RKO (cell line): ENCODE results near the gene ZNF717.
"Not testable (repeated sequence)": the region's sequence is repeated elsewhere in the genome, so short reads cannot be mapped to it uniquely, and the experiment has no call there.

ENCODE experiments used
- DNase-seq: peaks from one replicate; pipeline ENCODE4 v3.0.0-alpha.2; 2016; ENCODE audit warnings: low spot score

Gene ZNF717

DNA sequence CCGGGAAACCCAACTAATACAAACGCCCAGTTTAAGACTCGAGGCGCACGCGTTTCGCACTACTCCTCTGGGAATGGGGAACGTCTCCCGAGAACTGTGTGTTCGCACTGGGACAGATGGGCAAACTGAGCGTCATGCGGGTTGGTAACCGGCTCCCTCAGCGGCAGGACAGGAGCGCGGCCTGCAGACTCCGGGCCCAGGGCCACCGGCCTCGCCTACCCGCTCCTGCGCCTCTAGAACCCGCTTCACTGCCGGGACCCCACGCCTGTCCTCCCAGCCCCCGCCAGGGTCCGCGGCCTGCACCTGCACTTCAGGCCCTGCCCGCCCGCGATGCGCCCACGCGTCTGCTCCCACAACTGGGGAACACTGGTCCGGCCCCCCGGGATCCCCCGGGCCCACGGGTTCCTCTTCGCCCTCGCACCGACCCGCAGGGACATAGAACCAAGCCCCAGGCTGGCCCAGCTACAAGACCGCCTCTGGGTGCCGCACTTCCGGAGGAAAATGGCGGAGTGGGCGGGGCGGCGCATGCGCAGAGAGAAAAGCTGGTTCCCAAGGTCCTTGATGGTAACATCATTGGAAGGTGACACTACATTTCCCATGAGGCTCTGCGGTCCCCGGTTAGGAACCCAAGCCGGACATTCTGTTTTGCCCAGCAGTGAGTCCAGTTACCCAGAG, at the start of gene ZNF717:
Gene ZNF717 (minus strand): TSS at position 469 of the 675 bp plus-strand sequence. CDS start 2,187 bp downstream, outside the sequence.
- DNase-seq: peak; percentile 63

DNA sequence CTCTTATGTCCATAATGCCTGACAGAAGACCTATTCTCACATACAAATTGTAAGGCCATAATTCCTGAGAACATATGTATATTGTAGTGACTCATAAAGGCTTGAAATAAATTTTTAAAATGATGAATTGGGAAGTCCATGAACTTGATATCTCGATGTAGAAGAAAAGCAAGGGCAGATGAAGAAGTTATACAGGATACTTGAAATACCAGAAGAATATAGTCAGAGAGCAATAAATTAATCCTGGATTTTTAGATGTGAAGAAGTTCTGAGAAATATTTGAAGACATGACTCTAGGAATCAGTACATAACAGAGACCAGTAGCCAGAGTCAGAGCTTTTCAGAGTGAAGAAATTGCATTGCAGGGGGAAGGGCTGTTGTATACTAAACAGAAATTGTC, 45.7 kb upstream of the ZNF717 start:
- DNase-seq: not testable (repeated sequence)

DNA sequence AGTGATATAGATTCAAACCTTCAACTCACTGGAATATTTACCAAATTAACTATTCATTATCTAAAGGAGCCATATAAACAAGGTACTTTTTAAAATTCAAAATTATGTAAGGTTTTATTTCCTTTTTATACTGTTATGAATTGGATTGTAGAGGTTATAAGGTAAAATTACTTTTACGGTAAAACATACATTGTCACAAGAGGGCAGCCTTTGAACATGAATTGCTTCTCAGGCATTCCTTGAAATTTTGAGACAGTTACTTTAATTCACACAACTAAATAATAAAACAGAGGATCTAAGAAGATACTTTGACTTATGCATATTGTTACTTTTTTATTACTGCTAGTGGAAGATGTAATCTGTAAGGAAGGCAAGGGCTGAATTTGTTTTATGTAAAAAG, 32.7 kb upstream of the ZNF717 start:
- not testable (repeated sequence) for DNase-seq

DNA sequence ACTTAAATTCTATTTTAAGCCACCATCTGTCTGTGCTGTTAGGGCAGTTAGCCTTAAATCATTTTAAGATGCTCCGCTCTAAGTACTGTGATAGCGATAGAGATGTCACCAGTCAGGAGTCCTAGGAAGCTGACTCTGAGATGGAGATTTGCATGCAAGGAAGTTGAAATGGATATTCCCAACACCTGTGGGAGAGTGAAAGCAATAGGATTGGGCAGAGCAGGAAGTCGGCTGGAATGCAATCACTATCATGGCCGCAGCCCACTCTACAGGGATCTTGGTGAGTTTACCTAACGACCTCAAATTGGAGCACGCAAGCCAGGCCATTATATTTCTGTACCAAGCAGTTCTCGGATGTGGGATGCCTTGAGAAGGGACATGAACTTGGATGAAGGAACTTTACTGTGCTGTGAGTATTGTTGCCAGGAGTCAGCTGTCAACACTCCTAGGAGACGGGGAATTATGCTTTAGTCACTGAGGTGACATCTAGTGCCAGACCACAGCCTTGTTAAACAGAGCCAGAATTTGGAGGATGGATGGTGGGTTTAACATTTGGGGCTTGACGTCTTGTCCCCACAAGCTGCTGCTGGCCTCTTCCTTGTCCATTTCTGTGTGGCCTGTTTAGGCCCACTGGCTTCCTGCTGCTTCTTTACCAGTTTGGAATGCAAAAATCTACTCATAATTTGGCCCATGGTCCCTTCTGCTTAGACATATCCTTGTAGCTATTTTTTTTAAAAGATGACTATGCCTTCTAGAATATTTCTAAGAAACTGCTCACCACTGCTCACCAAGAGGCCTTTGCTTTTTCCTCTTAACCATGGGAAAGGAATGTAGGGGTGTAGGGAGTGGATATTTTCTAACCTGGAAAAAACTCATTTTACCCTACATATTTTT, 31.2 kb upstream of the ZNF717 start:
- DNase-seq: not testable (repeated sequence)

DNA sequence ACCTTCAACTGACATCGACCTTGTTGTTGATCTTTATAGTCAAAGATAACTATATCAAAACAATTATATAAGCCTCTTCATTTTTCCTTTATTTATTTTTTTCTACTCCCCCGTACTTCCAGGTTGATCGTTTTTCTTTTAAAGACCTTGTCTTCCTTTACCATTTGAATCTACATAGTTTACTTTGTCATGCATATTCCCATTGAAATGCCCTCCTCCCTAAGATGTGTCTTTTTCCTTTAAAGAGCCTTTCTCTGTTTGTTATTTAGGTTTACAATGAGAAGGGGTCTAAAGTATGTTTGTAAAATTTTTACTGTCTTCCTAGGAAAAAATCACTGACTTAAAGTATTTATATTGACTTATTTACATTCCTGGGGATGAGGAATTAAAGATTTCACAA, 29.4 kb upstream of the ZNF717 start:
- no peak for DNase-seq

DNA sequence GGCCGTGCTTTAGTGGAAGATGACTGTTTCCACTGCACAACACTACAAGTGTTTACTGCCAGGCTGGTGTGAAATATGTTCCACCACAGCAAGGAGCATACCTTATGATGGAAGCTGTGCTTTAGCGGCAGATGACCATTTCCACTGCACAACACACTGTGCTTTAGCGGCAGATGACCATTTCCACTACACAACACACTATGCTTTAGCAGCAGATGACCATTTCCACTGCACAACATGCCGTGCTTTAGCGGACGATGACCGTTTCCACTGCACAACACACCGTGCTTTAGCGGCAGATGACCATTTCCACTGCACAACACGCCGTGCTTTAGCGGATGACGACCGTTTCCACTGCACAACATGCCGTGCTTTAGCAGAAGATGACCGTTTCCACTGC, 2.8 kb downstream of the ZNF717 start:
- no peak for DNase-seq

DNA sequence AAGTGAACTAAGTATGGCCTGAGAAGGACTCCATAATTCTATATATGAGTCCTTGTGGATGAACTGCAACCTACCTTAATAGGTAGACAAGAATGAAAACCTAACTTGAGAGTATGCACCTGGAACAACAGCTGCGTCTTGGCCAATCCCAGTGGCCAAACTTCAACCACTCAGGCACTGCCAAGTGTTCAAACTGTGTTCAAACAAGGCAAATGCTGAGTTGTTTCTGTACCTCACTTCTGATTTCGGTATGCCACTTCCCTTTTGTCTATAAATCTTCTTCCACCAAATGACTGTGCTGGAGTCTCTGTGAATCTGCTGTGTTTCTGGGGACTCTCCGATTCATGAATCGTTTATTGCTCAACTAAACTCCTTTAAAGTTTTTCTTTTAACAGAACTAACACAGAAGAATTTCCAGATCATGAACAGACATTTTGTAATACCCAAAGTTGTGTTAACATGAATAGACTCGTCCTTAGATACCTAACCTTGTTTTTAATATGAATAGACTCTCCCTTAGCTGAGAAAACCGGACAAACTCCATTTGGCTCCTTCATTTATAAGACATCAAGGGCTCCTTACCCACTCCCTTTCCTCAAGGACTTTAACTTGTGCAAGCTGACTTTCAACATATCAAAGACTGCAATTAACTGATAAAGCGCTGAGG, 4.1 kb downstream of the ZNF717 start:
- DNase-seq: no peak

DNA sequence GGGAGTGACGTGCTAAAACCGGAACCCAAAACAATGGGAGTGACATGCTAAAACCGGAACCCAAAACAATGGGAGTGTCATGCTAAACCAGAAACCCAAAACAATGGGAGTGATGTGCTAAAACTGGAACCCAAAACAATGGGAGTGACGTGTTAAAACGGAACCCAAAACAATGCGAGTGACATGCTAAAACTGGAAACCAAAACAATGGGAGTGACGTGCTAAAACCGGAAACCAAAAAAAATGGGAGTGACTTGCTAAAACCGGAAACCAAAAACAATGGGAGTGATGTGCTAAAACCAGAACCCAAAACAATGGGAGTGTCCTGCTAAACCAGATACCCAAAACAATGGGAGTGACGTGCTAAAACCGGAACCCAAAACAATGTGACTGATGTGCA, 7.6 kb downstream of the ZNF717 start:
- not testable (repeated sequence) for DNase-seq

DNA sequence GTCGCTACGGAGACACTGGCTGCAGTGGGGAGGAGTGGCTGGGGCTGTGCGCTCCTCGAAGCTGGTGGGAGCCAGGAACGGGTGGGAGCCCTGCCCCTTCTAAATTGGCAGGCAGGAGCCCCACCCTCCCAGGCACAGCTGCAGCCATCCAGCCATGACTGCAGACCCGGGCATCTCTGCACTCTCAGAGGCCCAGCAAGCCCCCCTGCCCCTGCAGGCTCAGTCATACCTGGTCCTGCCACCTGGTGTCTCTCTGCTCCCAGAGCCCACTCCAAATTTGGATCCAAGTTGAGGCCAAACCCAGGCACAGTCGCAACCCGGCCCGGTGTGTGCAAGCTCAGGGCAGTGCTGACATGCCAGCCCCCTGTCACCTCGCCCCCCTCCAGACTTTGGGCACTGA, 13.7 kb downstream of the ZNF717 start:
- DNase-seq: not testable (repeated sequence)

DNA sequence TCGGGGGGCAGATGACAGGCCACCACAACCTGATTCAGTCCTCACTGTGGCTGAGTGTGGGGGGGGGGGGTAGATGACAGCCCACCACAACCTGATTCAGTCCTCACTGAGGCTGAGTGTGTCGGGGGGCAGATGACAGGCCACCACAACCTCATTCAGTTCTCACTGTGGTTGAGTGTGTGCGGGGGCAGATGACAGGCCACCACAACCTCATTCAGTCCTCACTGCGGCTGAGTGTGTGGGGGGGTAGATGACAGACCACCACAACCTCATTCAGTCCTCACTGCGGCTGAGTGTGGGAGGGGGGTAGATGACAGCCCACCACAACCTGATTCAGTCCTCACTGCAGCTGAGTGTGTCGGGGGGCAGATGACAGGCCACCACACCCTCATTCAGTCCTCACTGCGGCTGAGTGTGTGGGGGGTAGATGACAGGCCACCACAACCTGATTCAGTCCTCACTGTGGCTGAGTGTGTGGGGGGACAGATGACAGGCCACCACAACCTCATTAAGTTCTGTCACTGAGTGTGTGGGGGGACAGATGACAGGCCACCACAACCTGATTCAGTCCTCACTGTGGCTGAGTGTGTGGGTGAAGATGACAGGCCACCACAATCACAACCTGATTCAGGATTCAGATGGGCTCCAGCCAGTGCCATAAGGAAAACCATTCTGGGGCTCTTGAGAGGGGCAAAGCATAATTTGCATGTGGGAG, 16.9 kb downstream of the ZNF717 start:
- DNase-seq: no peak

DNA sequence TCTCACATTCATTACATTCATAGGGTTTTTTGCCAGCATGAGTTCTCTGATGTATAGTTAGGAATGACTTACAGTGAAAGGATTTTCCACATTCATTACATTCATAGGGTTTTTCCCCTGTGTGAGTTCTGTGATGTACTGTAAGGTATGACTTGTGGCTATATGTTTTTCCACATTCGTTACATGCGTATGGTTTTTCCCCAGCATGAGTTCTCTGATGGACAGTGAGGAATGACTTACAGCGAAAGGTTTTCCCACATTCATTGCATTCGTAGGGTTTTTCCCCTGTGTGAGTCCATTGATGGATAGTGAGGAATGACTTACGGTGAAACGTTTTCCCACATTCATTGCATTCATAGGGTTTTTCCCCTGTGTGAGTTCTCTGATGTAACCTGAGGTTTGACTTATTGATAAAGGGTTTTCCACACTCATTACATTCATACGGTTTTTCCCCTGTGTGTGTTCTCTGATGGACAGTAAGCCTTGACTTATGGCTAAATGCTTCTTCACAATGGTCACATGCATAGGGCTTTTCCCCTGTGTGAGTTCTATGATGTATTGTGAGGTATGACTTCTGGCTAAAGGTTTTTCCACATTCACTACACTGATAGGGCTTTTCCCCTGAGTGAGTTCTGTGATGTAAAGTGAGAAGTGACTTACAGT, 47.4 kb downstream of the ZNF717 start:
- DNase-seq: no peak

DNA sequence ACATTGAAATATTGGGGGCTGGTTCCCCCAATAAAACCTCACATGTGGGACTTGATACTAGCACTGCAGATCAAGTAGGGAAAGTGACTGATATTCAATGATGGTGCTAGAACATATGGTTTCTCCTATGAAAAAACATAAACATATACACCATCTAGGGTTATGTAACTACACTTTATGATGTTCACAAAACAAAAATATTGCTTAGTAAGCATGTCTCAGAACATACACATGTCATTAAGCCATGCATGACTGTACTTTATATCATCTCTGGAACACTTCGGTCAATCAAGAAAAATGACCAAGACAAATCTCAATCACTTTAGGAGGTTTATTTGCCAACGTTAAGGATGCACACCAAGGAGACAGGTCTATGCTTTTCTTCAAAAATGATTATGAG, 57.4 kb downstream of the ZNF717 start:
- no peak for DNase-seq

DNA sequence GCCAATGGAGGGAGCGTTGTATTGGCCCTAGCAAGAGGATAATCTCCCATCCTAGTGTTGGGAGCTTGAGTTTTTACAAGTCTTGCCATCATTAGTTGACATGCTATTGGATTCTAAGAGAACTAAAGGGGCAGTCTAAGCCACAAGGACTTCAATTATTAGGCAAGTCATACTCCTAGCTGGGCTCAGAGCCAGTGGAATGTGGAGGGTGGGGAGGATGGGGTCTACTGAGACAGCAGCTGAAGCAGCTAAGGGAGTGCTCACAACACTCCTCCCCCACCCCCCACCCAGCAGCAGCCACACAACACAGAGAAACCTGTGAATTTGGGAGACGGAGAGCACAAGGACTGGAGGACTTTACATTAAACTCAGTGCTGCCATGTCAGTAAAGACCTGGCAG, 93.3 kb downstream of the ZNF717 start:
- no peak for DNase-seq

DNA sequence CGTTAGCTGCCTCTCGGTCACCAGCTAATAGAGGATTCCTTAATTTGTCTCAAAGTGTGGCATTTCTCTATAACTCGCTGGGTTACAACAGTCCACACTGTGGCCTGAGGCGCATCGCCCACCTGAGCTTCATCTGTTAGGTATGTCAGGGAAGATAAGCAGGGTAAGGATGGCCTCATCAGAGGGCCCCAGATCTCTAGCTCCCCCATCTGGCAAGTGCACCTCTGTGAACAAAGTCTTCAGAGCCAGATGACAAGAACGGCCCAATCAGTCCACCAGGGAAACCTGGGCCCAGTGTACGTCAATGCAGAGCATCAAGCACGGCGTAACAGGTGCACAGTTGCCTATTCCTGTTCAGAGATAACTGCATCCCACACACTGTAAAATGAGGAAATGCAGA, 98.0 kb downstream of the ZNF717 start:
- DNase-seq: no peak
